ENCODE measurements around the gene TMEM207.

DNA sequence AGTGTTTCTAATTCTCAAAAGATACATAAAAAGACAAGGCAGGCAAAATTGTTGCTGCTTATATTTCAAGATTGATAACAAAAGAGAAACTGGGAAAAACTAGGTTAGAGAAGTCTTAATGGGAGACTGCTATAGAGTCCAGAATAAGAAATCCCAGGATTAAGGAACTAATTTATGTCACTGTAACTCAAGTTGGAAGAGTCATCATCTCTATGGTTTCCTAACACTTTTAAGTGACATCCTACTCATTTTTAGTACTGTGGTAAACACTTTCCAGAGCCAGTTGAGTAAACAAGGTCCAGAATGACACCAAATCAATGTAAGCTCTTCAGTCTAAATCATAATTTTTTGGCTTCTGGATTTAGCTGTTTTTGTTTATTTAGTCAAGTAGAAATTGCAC, 53.7 kb downstream of the TMEM207 start:
- TF ChIP-seq, protein P1, sequence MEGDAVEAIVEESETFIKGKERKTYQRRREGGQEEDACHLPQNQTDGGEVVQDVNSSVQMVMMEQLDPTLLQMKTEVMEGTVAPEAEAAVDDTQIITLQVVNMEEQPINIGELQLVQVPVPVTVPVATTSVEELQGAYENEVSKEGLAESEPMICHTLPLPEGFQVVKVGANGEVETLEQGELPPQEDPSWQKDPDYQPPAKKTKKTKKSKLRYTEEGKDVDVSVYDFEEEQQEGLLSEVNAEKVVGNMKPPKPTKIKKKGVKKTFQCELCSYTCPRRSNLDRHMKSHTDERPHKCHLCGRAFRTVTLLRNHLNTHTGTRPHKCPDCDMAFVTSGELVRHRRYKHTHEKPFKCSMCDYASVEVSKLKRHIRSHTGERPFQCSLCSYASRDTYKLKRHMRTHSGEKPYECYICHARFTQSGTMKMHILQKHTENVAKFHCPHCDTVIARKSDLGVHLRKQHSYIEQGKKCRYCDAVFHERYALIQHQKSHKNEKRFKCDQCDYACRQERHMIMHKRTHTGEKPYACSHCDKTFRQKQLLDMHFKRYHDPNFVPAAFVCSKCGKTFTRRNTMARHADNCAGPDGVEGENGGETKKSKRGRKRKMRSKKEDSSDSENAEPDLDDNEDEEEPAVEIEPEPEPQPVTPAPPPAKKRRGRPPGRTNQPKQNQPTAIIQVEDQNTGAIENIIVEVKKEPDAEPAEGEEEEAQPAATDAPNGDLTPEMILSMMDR (conservative IDR thresholded peaks at IDR 0.05 in 1 of 2, IDR thresholded peaks at IDR 0.05 in 1 of 2; ENCODE audit: low read depth in 1 of 2, low read length in 2 of 2), result no peak
- no peak for TF ChIP-seq EZH2 (IDR thresholded peaks at IDR 0.05; ENCODE audit: low read length, missing control alignments)
